ENCODE results near the gene MACC1. TPM values are rescaled to one million over a fixed set of nuclear protein-coding genes. Genes with fewer than 3 reads are reported as not detected.

Gene MACC1
- total RNA-seq, 2 donors from 2014 or later: 0.26 TPM; not detected in 1

DNA sequence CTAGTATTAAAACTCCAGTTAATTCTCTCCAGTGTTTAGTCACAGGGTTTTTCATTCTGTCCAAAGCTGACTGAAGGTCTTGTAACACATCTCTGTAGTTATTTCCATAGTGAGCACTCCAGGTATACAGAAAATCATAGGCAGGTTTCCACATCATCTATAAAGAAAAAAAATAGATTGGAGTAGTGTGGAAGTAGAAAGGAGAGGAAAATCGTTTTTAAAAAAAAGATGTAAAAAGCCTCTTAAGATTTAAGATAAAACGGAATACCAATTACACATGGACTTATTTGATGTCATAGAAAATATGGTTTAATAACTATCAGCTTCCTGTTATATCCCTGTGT is 76.2 kb downstream of the MACC1 start:
- no peaks in the 10 kb centered on the region for H3K27me3 ChIP-seq
- no peaks in the 10 kb centered on the region for H3K9me3 ChIP-seq
- H3K27ac ChIP-seq: no peak overlapping the region
- no peaks in the 10 kb centered on the region for H3K36me3 ChIP-seq
- TF ChIP-seq, protein P1, sequence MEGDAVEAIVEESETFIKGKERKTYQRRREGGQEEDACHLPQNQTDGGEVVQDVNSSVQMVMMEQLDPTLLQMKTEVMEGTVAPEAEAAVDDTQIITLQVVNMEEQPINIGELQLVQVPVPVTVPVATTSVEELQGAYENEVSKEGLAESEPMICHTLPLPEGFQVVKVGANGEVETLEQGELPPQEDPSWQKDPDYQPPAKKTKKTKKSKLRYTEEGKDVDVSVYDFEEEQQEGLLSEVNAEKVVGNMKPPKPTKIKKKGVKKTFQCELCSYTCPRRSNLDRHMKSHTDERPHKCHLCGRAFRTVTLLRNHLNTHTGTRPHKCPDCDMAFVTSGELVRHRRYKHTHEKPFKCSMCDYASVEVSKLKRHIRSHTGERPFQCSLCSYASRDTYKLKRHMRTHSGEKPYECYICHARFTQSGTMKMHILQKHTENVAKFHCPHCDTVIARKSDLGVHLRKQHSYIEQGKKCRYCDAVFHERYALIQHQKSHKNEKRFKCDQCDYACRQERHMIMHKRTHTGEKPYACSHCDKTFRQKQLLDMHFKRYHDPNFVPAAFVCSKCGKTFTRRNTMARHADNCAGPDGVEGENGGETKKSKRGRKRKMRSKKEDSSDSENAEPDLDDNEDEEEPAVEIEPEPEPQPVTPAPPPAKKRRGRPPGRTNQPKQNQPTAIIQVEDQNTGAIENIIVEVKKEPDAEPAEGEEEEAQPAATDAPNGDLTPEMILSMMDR (IDR thresholded peaks at IDR 0.05): no peak
- no peak for DNase-seq (ENCODE audit: low spot score)
- H3K4me3 ChIP-seq: no peak overlapping the region
- H3K4me1 ChIP-seq: no peaks in the 10 kb centered on the region

DNA sequence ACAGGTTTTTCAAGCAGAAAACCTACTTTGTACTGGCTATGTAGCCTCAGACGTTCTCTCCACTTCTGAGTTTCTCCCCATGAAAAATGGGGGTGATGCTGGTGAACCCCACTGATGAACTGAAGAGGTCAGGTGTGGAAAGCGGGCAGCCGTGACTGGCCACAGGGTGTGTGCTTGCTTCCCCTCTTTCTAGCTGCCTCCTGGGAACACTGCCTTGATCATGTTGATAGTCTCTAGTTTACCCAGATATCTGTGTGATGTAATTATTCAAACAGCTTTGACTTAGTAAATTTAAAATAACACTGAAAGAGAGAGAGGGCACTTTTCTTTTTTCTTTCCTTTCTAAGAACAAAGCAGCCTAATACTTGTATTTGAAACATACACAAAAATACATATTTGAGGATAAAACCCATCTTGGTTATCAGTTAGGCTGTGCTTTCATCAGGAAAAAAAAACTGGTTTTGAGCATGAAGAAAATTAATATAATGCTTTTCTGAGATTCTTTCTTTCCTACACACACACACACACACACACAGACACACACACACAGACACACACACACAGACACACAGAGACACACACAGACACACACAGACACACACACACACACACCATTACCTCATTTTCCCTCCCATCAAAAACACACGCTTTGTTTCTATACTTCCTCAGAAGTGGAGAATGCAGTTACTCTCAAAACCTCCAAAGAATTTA is 76.7 kb downstream of the MACC1 start:
- no peaks in the 10 kb centered on the region for H3K36me3 ChIP-seq
- TF ChIP-seq, protein P1 (IDR thresholded peaks at IDR 0.05): no peak
- no peaks in the 10 kb centered on the region for H3K4me1 ChIP-seq
- no peak for DNase-seq (ENCODE audit: low spot score)
- H3K27ac ChIP-seq: no peak overlapping the region
- H3K9me3 ChIP-seq: no peaks in the 10 kb centered on the region
- no peaks in the 10 kb centered on the region for H3K27me3 ChIP-seq
- H3K4me3 ChIP-seq: no peak overlapping the region

DNA sequence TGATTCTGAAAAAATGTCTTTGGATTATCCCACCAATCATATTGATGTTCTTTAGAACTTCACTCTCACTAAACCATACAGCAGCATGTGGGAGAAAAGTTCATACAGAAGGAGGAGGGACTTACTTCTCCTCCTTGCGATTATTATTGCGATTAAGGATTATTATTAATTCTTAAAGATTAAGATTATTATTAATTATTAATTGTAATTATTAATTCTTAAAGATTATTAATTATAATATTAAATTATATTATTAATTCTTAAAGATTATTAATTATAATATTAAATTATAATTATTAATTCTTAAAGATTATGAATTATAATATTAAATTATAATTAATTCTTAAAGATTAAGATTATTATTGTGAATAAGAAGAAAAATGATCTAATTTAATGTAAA is 80.5 kb downstream of the MACC1 start:
- Histone ChIP-seq H3K4me3 (no peak overlapping the region), H3K27me3 (no peaks in the 10 kb centered on the region), H3K9me3 (no peaks in the 10 kb centered on the region), H3K36me3 (no peaks in the 10 kb centered on the region), H3K4me1 (no peaks in the 10 kb centered on the region), H3K27ac (no peak overlapping the region)
- TF ChIP-seq, protein P1 (IDR thresholded peaks at IDR 0.05): no peak
- no peak for DNase-seq (ENCODE audit: low spot score)

DNA sequence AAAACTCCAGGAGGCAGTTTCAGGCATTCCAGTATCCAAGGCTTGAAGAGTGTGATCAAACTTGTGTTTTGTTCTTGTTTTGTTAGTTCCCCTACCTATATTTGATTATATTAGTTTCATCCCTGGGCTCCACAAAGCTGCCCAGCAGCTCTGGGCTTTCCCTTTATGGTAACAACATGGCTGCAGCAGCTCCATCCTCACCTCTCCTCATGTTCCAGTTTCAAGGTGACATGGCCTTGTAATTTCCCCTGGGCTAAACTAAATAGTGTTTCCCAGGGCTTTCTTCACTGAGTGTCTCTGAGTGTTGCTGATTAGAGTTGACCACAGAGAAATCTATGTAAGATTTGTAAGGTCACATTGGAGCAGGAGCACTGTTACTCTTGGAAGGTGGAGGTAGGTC is 83.4 kb downstream of the MACC1 start:
- Histone ChIP-seq H3K27ac (no peak overlapping the region), H3K4me1 (no peaks in the 10 kb centered on the region), H3K36me3 (no peaks in the 10 kb centered on the region), H3K27me3 (no peaks in the 10 kb centered on the region), H3K4me3 (no peak overlapping the region), H3K9me3 (no peaks in the 10 kb centered on the region)
- no peak for DNase-seq (ENCODE audit: low spot score)
- TF ChIP-seq, protein P1 (IDR thresholded peaks at IDR 0.05): no peak

DNA sequence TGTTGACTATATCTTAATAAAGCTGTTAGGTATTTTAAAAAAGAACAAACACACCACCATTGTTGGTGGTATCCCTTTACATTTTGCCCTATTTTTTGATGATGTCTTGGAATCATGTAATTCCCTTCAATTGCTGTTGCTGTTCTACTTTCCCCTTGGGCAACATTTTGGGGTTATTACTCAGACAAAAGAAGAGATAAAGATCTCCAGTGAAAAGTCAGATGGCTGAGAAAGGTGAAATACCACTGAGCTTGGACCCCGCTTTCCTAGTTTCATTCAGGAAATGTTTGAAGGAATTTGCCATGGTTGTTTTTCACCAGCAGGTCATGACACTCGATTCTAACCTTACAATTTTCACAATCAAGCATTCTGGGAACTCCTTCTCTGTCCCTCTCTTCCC is 84.6 kb downstream of the MACC1 start:
- Histone ChIP-seq H3K27me3 (no peaks in the 10 kb centered on the region), H3K4me3 (no peak overlapping the region), H3K9me3 (no peaks in the 10 kb centered on the region), H3K36me3 (no peaks in the 10 kb centered on the region), H3K27ac (no peak overlapping the region), H3K4me1 (no peaks in the 10 kb centered on the region)
- DNase-seq (ENCODE audit: low spot score): no peak
- TF ChIP-seq, protein P1 (IDR thresholded peaks at IDR 0.05): no peak

DNA sequence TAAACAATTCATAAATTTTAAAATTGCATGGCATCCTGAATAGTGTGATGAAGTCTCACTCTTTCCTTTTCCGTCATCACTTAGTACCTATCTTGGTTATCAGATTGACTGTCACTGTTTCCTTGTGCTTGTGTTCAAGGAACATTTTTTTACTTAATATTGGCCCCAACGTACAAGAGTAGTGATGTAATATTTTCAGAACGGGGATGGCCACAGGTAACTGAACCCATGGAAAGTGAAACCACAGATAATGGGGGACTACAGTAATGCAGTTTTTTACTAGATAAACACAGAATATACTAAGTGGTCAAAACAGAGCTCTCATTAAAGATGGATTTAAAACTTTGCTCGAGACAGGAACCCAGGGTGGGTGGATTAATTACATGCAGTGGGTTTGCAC is 85.4 kb downstream of the MACC1 start:
- no peak for DNase-seq (ENCODE audit: low spot score)
- H3K9me3 ChIP-seq: no peaks in the 10 kb centered on the region
- H3K36me3 ChIP-seq: no peaks in the 10 kb centered on the region
- H3K27me3 ChIP-seq: no peaks in the 10 kb centered on the region
- TF ChIP-seq, protein P1 (IDR thresholded peaks at IDR 0.05): no peak
- no peak overlapping the region for H3K4me3 ChIP-seq
- no peak overlapping the region for H3K27ac ChIP-seq
- no peaks in the 10 kb centered on the region for H3K4me1 ChIP-seq
